Hepatic stellate cell (primary cell): Measurements from ENCODE around the gene WDR35.
"Not testable (repeated sequence)": the region's sequence is repeated elsewhere in the genome, so short reads cannot be mapped to it uniquely, and the experiment has no call there.

Experiments used
- DNase-seq: peaks from one replicate; pipeline ENCODE4 v3.0.0; 2011; ENCODE audit warnings: low spot score

The WDR35 gene

GRCh38 chr2:19937004-19937403, 52.9 kb downstream of the WDR35 start:
- no peak for DNase-seq

- no peak for DNase-seq
Measured at GRCh38 chr2:19936203-19936602, 53.7 kb downstream of the WDR35 start.

- DNase-seq = peak; percentile 16
Measured at GRCh38 chr2:19933351-19933981, 56.4 kb downstream of the WDR35 start.

- no peak for DNase-seq
Measured at GRCh38 chr2:19932928-19933327, 57.0 kb downstream of the WDR35 start.

GRCh38 chr2:19929226-19929625, 60.7 kb downstream of the WDR35 start:
- DNase-seq = no peak

- not testable (repeated sequence) for DNase-seq
Measured at GRCh38 chr2:19927816-19928215, 62.1 kb downstream of the WDR35 start.

- not testable (repeated sequence) for DNase-seq
Measured at GRCh38 chr2:19924526-19924925, 65.4 kb downstream of the WDR35 start.

- DNase-seq = not testable (repeated sequence)
Measured at GRCh38 chr2:19922188-19922587, 67.7 kb downstream of the WDR35 start.

GRCh38 chr2:19916385-19916950, 73.4 kb downstream of the WDR35 start:
- DNase-seq = no peak

GRCh38 chr2:19914266-19914975, 75.5 kb downstream of the WDR35 start:
- DNase-seq = no peak

- peak; percentile 66 for DNase-seq
Measured at GRCh38 chr2:19911808-19912509, 77.9 kb downstream of the WDR35 start.

GRCh38 chr2:19902216-19902740, 87.6 kb downstream of the WDR35 start:
- DNase-seq = no peak

- DNase-seq = peak; percentile 95
Measured at GRCh38 chr2:19901442-19902215, 88.3 kb downstream of the WDR35 start, which contains the start of gene TTC32. TTC32 (minus strand) TSS chr2:19901983; CDS start chr2:19901854, 129 bp downstream.

GRCh38 chr2:19900931-19901441, 88.9 kb downstream of the WDR35 start:
- DNase-seq = no peak

- no peak for DNase-seq
Measured at GRCh38 chr2:19899985-19900930, 89.6 kb downstream of the WDR35 start.

GRCh38 chr2:19898592-19899329, 91.1 kb downstream of the WDR35 start:
- DNase-seq = no peak

- DNase-seq = no peak
Measured at GRCh38 chr2:19897623-19898245, 92.2 kb downstream of the WDR35 start.

GRCh38 chr2:19895535-19895934, 94.4 kb downstream of the WDR35 start:
- DNase-seq = no peak
